ENCODE data around the gene TBC1D1.

TBC1D1 gene

GRCh38 chr4:37994569-37994968 lies 103.7 kb downstream of the TBC1D1 start:
- no peak overlapping the region for H3K4me3 Mint-ChIP-seq
- no peaks in the 10 kb centered on the region for H3K9me3 Mint-ChIP-seq
- H3K36me3 Mint-ChIP-seq (ENCODE audit: low read depth), result no peaks in the 10 kb centered on the region
- H3K4me1 Mint-ChIP-seq, result peaks cover 50% of the 10 kb centered on the region
- ATAC-seq (no peak), DNase-seq (no peak)
- H3K27me3 Mint-ChIP-seq, result no peaks in the 10 kb centered on the region
- H3K27ac Mint-ChIP-seq, result peak overlapping the region; percentile 4

- Mint-ChIP-seq H3K4me3 (no peak overlapping the region), H3K27ac (no peak overlapping the region), H3K36me3 (ENCODE audit: low read depth) (no peaks in the 10 kb centered on the region), H3K4me1 (peaks cover 53% of the 10 kb centered on the region), H3K27me3 (no peaks in the 10 kb centered on the region), H3K9me3 (no peaks in the 10 kb centered on the region)
- no peak for DNase-seq
- ATAC-seq, result no peak
These were observed 104.5 kb downstream of the TBC1D1 start for GRCh38 chr4:37995299-37995821.

- H3K4me1 Mint-ChIP-seq, result peaks cover 53% of the 10 kb centered on the region
- no peaks in the 10 kb centered on the region for H3K9me3 Mint-ChIP-seq
- no peaks in the 10 kb centered on the region for H3K27me3 Mint-ChIP-seq
- H3K27ac Mint-ChIP-seq, result no peak overlapping the region
- ATAC-seq, result no peak
- no peak for DNase-seq
- H3K4me3 Mint-ChIP-seq, result no peak overlapping the region
- no peaks in the 10 kb centered on the region for H3K36me3 Mint-ChIP-seq (ENCODE audit: low read depth)
These were observed 105.3 kb downstream of the TBC1D1 start for GRCh38 chr4:37995981-37996775.

GRCh38 chr4:37998226-37998625 lies 107.3 kb downstream of the TBC1D1 start:
- Mint-ChIP-seq H3K27me3 (no peaks in the 10 kb centered on the region), H3K27ac (no peak overlapping the region), H3K9me3 (no peaks in the 10 kb centered on the region), H3K36me3 (ENCODE audit: low read depth) (no peaks in the 10 kb centered on the region), H3K4me1 (peaks cover 59% of the 10 kb centered on the region), H3K4me3 (no peak overlapping the region)
- DNase-seq (no peak), ATAC-seq (no peak)

GRCh38 chr4:37999000-37999716 lies 108.3 kb downstream of the TBC1D1 start:
- H3K36me3 Mint-ChIP-seq (ENCODE audit: low read depth), result no peaks in the 10 kb centered on the region
- no peaks in the 10 kb centered on the region for H3K9me3 Mint-ChIP-seq
- H3K27ac Mint-ChIP-seq, result no peak overlapping the region
- no peaks in the 10 kb centered on the region for H3K27me3 Mint-ChIP-seq
- H3K4me3 Mint-ChIP-seq, result no peak overlapping the region
- peaks cover 63% of the 10 kb centered on the region for H3K4me1 Mint-ChIP-seq
- no peak for ATAC-seq
- DNase-seq, result no peak

- no peak for ATAC-seq
- H3K4me1 Mint-ChIP-seq, result peaks cover 63% of the 10 kb centered on the region
- H3K9me3 Mint-ChIP-seq, result no peaks in the 10 kb centered on the region
- no peaks in the 10 kb centered on the region for H3K36me3 Mint-ChIP-seq (ENCODE audit: low read depth)
- H3K4me3 Mint-ChIP-seq, result no peak overlapping the region
- H3K27me3 Mint-ChIP-seq, result no peaks in the 10 kb centered on the region
- H3K27ac Mint-ChIP-seq, result no peak overlapping the region
- no peak for DNase-seq
These were observed 109.1 kb downstream of the TBC1D1 start for GRCh38 chr4:37999965-38000364.

- Mint-ChIP-seq H3K4me3 (no peak overlapping the region), H3K9me3 (no peaks in the 10 kb centered on the region), H3K4me1 (peaks cover 60% of the 10 kb centered on the region), H3K27ac (no peak overlapping the region), H3K36me3 (ENCODE audit: low read depth) (no peaks in the 10 kb centered on the region), H3K27me3 (no peaks in the 10 kb centered on the region)
- DNase-seq (no peak), ATAC-seq (no peak)
These were observed 111.0 kb downstream of the TBC1D1 start for GRCh38 chr4:38001927-38002326.

GRCh38 chr4:38002451-38003071 lies 111.7 kb downstream of the TBC1D1 start:
- DNase-seq, result no peak
- no peaks in the 10 kb centered on the region for H3K36me3 Mint-ChIP-seq (ENCODE audit: low read depth)
- no peaks in the 10 kb centered on the region for H3K9me3 Mint-ChIP-seq
- peaks cover 59% of the 10 kb centered on the region for H3K4me1 Mint-ChIP-seq
- no peak overlapping the region for H3K4me3 Mint-ChIP-seq
- no peaks in the 10 kb centered on the region for H3K27me3 Mint-ChIP-seq
- no peak for ATAC-seq
- H3K27ac Mint-ChIP-seq, result no peak overlapping the region

GRCh38 chr4:38003102-38003501 lies 112.2 kb downstream of the TBC1D1 start:
- Mint-ChIP-seq H3K36me3 (ENCODE audit: low read depth) (no peaks in the 10 kb centered on the region), H3K4me3 (no peak overlapping the region), H3K27ac (peak overlapping the region; percentile 12), H3K27me3 (no peaks in the 10 kb centered on the region), H3K9me3 (no peaks in the 10 kb centered on the region), H3K4me1 (peaks cover 56% of the 10 kb centered on the region)
- no peak for DNase-seq
- peak; percentile 46 for ATAC-seq

- DNase-seq (no peak), ATAC-seq (no peak)
- H3K27ac Mint-ChIP-seq, result no peak overlapping the region
- H3K9me3 Mint-ChIP-seq, result no peaks in the 10 kb centered on the region
- H3K4me1 Mint-ChIP-seq, result peaks cover 53% of the 10 kb centered on the region
- no peaks in the 10 kb centered on the region for H3K27me3 Mint-ChIP-seq
- H3K36me3 Mint-ChIP-seq (ENCODE audit: low read depth), result no peaks in the 10 kb centered on the region
- H3K4me3 Mint-ChIP-seq, result no peak overlapping the region
These were observed 112.7 kb downstream of the TBC1D1 start for GRCh38 chr4:38003628-38004027.

- Mint-ChIP-seq H3K9me3 (no peaks in the 10 kb centered on the region), H3K27me3 (no peaks in the 10 kb centered on the region), H3K4me1 (peaks cover 51% of the 10 kb centered on the region), H3K27ac (no peak overlapping the region), H3K36me3 (ENCODE audit: low read depth) (no peaks in the 10 kb centered on the region), H3K4me3 (no peak overlapping the region)
- no peak for DNase-seq
- ATAC-seq, result no peak
These were observed 113.2 kb downstream of the TBC1D1 start for GRCh38 chr4:38004062-38004461.

- ATAC-seq, result no peak
These were observed 114.0 kb downstream of the TBC1D1 start for GRCh38 chr4:38004887-38005286.

GRCh38 chr4:38005637-38006036 lies 114.8 kb downstream of the TBC1D1 start:
- no peak for DNase-seq
- Mint-ChIP-seq H3K4me1 (peaks cover 42% of the 10 kb centered on the region), H3K27me3 (no peaks in the 10 kb centered on the region), H3K27ac (no peak overlapping the region), H3K9me3 (no peaks in the 10 kb centered on the region), H3K36me3 (ENCODE audit: low read depth) (no peaks in the 10 kb centered on the region), H3K4me3 (no peak overlapping the region)
- no peak for ATAC-seq

More at GRCh38 chr4:38004887-38005286, 114.0 kb downstream of the TBC1D1 start:
- H3K36me3 Mint-ChIP-seq (ENCODE audit: low read depth), result no peaks in the 10 kb centered on the region
- no peak overlapping the region for H3K27ac Mint-ChIP-seq
- H3K27me3 Mint-ChIP-seq, result no peaks in the 10 kb centered on the region
- H3K4me3 Mint-ChIP-seq, result no peak overlapping the region
- H3K9me3 Mint-ChIP-seq, result no peaks in the 10 kb centered on the region
- peaks cover 44% of the 10 kb centered on the region for H3K4me1 Mint-ChIP-seq
- DNase-seq, result no peak

GRCh38 chr4:38007645-38008044 lies 116.8 kb downstream of the TBC1D1 start:
- no peaks in the 10 kb centered on the region for H3K36me3 Mint-ChIP-seq (ENCODE audit: low read depth)
- ATAC-seq, result no peak

More at GRCh38 chr4:38007645-38008044, 116.8 kb downstream of the TBC1D1 start:
- no peak overlapping the region for H3K27ac Mint-ChIP-seq
- H3K27me3 Mint-ChIP-seq, result no peaks in the 10 kb centered on the region
- no peak for DNase-seq
- no peaks in the 10 kb centered on the region for H3K9me3 Mint-ChIP-seq
- H3K4me1 Mint-ChIP-seq, result peaks cover 45% of the 10 kb centered on the region
- no peak overlapping the region for H3K4me3 Mint-ChIP-seq

All from activated naive CD8-positive, alpha-beta T cell treated with anti-CD3 and anti-CD28 coated beads, Interleukin-2, amount 50 U/mL, for 24 hours (primary cell).